NCI-H1048 (cell line): ENCODE results near the gene CLDN17.

Experiments used
- DNase-seq: peaks from one replicate; lab custom pipeline; 2025; lab: John Stamatoyannopoulos, UW

CLDN17 gene, protein sequence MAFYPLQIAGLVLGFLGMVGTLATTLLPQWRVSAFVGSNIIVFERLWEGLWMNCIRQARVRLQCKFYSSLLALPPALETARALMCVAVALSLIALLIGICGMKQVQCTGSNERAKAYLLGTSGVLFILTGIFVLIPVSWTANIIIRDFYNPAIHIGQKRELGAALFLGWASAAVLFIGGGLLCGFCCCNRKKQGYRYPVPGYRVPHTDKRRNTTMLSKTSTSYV

DNA sequence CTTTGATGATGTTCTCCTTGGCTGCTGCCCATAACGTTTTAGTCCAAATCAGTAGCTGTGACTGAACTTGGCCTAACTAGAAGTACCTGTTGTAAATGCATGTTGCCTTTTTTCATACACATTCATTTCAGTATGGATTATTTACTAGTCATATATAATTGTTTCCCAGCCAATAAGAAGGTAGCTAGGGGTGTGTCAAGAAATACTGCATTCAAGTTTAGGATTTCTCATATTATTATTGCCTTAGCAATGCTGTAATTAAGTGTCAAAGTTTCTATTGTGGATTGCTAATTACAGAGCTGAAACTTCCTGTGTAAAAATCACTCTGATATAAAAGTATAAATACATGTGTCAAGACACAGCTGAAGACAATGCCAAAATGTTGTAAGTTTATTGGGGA lies at the start of gene CLDN17:
TSS of gene CLDN17 (minus strand) at position 101 of the 400 bp plus-strand sequence. CDS start 188 bp downstream, outside the sequence.
- no peak for DNase-seq

DNA sequence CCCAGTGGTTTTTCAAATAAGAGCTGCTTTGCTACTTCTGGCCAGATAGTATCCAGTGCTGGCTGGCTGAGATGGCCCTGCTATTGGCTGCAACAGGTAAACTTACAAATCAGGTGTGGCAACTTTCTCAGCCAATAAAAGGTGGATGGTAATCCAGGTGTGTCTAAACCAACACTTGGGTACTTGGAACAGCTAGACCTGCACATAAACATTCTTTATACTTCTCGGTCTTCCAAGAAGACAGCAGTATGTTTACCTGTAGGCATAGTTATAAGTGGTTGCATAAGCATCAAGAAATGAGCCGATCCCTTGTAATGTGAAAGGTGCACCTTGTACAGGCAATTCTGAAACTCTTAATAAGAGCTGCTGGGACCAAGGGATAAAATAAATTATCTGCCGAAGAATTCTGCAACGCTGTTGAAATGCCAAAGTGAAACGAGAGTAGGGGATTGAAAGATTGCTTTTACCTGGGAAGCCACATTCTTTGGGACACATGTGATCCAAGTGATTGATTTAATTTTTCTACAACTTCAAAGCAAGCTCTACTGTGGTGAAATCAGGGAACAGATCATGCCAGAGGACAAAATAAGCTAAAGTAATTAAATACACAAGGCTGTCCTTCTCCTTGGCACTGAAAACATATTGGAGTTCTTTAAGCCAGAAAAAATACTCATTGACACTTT lies 49.6 kb upstream of the CLDN17 start, which contains the start of gene CLDN8:
TSS of gene CLDN8 (minus strand) at position 57 of the 683 bp plus-strand sequence. CDS start 172 bp downstream, outside the sequence.
- DNase-seq = no peak

DNA sequence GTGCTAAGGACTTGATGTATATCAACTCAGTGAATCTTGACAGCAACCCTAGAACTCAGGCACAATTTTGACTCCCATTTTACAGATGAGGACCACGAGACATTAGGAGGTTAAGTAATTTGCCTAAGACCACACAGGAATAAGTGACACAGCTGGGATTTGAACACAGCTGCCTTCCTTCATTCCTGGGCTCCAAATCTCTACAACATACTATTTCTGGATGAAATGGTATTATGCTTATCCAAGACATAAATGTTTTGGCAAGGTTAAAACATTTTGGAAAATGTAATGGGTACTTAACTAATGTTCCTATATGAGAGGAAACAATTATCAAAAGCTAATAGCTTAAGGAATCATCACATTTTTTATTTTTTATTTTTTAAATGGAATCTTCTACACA lies 44.5 kb upstream of the CLDN17 start:
- DNase-seq = no peak

DNA sequence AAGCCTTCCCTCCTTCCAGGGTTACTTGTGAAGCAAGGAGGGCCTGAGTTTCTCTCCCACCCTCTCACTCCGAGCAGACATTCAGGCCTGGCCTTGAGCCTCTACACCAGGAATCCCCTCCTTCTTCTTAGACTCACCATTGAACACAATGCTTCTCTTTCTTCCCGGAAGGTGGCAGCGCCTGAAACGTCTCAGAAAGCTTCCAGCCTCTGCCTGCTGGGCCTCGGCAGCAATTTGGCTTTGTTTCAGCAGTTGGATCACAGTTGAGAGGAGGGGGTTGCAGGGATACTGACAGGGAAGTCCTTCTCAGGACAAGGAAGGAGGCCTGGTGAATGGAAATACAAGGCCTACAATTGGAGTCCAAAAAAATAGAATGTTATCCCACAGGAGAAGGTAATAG lies 43.0 kb upstream of the CLDN17 start:
- DNase-seq = no peak

DNA sequence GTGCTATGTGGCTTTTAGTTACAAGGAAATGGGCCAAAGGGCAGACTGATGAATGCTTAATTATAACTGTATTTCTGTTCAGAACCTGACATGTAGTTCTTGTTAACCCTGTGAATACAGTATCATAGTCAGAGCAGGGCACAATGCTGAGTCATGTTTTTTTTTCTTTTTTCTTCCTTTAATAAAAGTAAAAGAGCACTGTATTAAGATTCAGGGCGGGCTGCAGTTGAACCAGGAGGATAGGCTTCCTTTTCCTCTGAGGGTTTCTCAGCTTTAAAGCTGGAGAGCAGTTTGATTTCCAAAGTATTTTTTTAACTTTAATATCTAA lies 40.6 kb upstream of the CLDN17 start:
- no peak for DNase-seq

DNA sequence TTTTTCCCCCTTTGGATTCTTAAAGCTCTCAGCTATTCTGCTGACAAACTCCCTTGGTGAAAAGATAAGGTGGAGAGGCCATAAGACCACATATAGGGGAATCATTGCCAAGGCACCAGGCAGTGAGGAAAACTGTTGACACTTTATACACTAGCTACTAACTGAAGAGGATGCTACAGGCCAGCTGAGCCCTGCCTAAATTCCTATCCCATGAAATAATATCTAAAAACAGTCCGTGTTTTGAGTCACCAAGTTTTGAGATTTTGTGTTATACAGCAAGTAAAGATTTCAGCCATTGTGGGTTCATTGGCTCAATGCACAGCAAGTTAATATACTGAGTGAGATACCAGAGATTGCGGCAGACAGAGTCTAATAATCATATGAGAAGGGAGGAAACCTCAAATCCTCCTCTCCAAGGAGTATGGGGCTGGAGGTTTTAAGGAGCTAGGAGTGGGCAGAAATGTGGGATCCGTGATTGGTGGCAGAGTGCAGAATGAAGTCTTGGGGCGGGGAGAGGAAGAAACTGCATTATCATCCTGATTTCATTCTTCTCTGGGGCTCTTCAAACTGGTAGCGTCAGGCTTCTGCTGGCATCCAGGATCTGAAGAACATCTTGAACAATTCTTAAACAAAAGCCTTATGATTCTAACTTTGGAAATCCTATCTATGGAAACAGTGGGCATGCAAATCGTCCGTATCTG lies 40.1 kb upstream of the CLDN17 start:
- DNase-seq = no peak

DNA sequence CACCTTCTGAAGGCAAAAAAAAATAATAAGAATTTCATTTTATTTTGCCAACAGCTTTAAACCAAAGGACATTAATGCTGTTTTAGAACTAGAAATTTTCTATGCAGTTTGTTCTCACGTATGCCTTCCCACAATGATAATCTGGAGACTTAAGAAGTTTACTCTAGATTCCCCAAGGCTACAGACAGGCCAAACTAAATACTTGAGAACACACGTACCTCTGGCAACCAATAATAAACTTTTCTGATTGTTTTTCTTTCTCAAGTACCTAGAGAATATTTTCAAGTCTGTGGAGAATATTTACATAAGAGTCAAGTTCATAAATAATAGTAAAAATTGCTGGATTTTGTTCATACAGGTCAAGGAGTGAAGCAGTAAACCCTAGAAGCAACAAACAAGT lies 33.4 kb upstream of the CLDN17 start:
- no peak for DNase-seq

DNA sequence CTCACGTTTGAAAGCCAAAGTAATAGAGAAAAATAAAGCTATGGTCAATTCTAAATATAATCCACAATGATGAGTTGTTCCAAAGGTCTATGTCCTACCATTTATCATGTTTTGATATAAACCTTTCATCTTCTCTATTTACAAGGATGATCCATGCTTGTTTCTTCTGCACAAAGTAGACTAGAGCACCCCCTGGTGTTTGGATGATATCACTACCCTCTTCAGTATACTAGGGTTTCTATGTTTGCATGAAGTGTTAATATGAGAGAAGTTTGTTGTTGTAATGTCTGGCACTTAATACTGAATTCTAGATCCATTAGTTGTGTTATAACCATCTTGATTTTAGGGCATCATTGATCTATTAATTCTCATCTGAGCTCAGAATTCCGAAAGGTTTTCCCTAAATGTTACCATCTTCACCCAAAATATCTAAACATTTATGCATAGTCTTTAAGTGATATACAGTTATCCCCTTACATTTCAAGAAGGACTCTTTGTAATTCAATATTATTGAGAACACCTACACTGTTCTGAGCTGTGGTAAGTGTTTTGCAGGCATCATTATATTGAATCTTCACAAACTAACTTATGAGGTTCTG lies 28.2 kb upstream of the CLDN17 start:
- no peak for DNase-seq

DNA sequence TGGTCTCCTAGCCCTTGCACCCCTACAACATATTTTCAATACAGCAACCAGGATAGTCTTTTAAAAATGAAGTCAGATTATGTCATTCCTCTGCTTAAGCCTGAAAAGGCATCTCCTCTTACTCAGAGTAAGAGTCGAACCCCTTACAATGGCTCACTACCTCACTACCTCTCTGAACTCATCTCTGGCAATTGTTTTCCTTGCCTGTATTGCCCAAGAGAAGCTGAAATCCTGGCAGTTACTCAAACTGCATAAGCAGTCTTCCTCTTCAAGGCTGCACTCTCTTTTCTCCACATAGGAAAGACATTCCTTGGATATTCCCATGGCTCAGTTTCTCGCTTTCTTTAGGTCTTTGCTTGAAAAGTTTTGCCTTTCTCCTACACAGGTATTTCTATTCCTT lies 26.6 kb upstream of the CLDN17 start:
- no peak for DNase-seq

DNA sequence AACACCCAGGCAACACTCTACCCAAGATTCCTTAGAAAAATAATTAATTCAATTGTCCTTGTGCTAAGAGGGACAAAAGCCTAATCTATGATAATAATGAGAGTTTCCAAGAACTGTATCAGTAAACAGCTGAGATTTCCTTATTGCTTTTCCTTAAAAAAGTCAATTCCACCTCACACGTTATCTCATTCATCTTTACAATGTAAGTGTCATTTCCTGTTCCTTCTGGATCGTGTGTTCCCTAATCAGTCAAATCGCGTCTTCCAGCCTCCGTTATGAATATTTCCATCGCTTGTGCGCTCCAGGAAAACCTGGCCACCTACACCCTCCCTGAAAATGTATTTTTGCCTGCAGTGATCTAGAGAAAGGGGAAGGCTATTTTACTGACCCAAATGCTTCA lies 23.9 kb upstream of the CLDN17 start:
- DNase-seq = no peak

DNA sequence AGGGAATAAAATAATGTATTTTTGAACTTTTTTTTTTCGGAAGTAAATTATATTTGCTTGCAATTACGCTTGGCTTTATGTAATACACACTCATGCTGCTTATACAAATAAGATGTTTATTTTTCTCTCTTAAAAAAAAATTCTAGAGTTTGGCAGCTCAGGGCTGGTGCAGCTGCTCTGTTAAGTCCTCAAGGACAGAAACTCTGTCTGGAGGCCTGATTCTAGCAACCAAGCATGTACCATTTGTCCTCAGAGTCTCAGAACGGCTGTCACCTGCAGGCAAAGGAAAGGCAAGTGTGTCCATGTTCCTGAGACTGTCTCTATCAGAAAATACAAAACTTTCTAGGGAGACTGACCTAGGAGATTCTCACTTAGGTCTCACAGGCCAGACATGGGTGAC lies 23.2 kb upstream of the CLDN17 start:
- DNase-seq = no peak

DNA sequence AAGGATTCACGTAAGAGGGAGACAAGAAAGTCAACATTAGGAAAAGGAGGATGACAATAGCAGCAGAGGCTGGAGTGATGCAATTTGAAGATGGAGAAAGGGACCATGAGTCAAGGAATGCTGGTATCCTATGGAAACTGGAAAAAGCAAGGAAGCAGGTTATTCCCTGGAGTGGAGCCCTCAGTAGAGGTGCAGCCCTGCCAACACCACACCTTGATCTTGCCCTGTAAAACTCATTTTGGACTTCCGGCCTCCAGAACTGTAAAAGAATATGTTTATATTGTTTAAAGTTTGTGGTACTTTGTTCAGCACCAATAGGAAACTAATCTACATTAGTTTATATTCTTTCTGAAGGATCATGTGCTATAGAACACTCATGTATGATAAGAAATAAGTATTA lies 19.6 kb upstream of the CLDN17 start:
- DNase-seq = no peak

DNA sequence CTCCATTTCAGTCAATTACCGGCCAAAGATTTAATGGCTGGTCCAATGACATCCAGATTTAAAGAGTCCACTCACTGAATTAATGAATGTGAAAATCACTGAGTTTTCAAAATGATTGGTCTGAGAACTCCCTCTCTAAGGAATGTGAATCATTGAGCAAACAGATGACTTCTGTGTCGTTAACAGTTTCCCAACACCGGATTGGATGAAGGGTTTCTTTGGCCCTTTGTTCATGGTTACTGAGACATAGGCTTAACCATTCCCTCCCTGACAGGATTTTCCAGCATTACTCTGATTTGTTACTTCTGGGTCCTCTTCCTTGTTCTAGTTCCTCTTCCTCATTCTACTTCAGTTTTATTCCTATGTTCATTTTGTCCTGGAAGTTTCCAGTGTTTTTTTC lies 1.5 kb upstream of the CLDN17 start:
- no peak for DNase-seq

DNA sequence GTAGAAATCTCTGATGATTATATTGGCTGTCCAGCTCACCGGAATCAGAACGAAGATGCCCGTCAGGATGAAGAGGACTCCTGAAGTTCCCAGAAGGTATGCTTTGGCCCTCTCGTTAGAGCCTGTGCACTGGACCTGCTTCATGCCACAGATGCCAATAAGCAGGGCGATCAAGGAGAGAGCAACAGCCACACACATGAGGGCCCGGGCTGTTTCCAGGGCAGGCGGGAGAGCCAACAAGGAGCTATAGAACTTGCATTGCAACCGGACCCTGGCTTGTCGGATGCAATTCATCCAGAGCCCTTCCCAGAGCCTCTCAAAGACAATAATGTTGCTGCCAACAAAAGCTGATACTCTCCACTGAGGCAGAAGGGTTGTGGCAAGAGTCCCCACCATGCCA lies 434 bp downstream of the CLDN17 start:
- DNase-seq = no peak

DNA sequence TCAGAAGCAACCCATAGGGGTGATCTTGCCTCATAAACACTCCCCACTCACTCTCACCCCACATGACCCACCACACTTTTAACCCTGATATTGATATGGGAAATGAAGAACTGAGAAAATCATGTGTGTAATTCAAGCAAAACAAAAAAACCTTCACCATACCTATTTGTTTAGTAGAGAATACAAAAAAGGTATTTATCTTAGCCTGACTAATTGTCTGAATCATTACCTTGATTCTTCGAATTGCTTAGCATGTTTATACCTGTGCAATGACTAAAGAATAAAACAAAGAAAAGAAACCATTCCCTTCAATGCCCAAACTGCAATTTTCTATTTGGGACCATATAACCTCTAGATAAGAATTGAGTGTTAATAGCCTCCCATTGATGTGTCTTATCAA lies 1.8 kb downstream of the CLDN17 start:
- DNase-seq = no peak

DNA sequence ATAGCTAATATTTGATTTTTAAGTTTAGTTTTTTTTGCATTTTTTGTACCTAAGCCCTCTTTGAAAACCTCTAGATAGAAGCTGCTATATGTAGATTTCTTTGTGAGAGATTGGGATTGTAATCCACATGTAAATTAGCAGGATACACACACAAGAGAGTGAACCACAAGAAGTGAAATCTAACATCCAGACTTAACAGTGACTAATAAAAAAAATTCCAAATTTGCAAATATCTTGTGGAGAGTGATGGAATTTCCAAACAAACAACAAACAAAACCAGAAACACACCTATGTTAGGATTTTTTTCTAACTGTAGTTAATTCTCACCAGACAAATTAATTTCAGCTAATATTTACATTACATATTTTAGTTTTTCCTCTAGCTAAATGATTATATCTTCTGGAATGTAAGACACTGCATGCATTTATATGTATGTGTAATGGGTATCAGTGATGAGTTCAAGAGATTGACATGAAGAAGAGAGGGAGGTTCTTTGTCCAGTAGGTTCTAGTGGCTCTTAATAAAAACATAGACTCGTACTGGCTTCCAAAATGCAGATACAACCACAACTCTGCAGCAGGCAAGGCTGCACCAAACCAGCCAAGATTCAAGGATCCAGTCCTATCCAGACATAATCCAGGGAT lies 12.8 kb downstream of the CLDN17 start:
- DNase-seq = no peak

DNA sequence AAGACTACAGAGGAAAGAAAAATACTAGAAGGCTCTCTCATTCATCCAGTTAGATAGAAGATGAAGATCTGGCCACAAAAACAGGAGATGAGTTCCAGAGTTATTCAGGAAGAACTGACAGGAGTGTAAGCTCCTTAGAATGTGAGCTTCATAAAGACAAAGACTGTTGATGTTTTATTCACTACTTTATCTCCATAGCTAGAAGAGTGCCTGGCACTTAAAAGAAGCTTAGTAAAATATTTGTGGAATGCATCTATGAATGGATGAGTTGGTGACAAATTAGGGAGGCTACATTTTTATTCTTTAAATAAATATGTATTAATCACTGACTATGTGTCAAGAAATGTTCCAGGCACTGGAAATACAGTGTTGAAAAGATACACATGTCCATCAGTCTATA lies 13.8 kb downstream of the CLDN17 start:
- DNase-seq = no peak

DNA sequence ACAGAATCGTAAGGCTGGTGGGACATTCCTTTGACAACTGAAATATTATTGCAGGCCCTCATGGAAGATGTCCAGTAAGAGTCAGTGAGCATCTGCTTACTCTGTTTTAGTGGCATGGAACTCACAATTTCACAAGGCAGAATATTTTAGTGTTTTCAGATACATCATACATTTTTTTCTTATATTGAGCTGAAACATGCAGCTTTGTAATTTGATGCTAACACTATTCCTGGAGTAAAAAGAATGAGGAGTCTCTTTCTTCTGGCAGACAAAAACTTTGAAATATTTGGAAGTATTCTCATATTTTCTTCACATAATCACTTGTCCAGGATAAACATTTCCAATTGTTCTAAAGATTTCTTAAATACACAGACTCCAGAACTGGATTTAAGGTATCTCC lies 17.7 kb downstream of the CLDN17 start:
- no peak for DNase-seq

DNA sequence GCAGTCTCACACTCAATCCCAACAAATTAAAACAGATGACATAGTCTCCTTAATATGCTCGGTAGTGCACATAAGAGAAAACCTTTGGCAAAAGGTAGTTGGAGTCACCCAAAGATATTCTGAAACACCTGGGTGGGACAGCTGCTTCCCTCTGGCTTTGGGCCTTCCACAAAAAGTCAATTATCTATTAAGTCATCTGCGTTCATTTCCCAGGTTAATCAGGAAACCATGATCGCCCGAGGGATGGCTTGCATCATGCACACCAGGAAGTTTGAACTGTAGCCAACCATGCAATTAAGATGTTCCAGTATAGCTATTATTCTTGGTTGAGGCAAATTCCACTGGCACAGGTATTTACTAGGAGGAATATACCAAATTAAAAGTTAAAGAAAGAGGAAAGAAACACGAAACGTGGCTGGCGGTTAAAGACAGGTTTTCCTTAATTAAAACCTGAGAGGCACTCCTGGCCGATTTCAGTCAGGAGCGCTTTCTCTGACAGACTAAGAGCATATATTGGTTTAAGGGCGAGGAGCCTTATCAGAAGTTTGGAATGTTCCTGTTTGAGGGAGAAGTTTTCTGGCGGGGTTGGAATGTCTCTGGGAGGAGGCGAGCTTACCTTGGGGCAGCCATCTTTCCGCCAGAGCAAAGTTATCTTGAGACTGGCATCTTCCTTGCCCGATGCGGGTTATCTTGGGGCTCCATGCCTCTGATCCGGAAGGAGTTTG lies 19.9 kb downstream of the CLDN17 start:
- peak; percentile 57 for DNase-seq

DNA sequence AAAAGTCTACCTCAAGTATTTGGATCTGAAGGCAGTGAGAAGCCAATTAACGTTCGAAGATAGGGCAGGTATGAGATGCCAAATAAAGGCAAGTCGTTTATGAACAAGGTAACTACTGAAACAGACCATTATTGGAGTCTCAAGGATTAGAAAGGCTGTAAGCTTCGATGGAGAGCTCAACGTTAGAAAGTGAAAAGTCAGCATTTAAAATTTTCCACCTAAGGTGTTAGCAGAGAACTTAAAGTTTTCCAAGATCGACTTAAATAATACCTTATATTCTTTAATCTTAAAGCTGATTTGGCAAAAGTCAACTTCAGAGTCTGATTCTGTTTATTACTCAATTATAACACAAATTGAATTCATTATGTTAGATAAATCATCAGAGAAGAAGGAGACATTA lies 28.1 kb downstream of the CLDN17 start:
- DNase-seq = no peak

DNA sequence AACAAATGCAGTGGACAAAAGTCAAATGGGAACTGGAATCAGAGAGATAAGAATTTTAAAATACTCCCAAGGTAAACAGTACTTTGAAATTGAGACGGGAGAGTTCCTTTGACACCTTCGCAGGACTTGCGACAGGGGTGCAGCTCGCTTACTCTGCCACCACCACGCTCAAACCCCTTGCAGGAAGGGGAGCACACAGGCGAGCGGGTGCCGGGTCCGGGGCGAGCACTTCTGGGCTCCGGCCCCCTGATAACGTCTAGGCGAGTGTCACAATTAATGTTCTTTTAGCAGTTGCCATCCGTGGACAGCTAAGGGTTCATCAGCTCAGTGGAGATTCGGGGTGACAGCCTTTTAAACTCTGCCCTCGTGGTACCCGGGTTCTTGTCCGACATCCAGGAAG lies 37.4 kb downstream of the CLDN17 start:
- DNase-seq = no peak

DNA sequence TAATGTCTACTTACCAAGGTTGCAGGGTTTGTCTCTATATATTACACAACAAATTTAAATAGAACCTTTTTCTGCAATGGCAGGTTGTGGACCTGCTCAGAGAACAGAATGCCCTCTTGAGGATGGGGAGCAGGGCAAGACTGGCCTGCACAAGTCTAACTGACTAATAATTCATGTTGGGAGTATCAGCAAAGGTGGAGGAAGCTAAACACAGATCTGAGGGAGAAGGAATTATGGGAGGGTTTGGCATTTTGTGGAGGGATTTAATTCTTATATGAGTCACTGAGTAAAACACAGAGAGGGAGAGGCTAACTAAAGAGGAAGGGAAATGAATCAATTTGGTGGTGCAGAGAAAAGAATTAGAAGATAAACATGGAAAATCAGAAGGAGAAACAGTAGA lies 40.0 kb downstream of the CLDN17 start:
- no peak for DNase-seq
